Peyer's patch (tissue), 4 donors: ENCODE measurements around the gene NCK2.

Experiments used
- CTCF ChIP-seq, 6 experiments: fragments of 450-650 bp in 4 of 6; fragments of 200-600 bp in 2 of 6; sonication (generic) in 1 of 6; IDR thresholded peaks; one replicate each; pipeline ENCODE4 v1.5.1; 2017 to 2019; ENCODE audit warnings: antibody characterized with exemption in 6 of 6, mild to moderate bottlenecking in 3 of 6, moderate library complexity in 1 of 6
- POLR2A ChIP-seq, 2 donors: fragments of 450-650 bp; IDR thresholded peaks; one replicate each; pipeline ENCODE4 v1.5.1; 2017; ENCODE audit warnings: antibody characterized with exemption in 2 of 2, mild to moderate bottlenecking in 2 of 2, moderate library complexity in 2 of 2

GRCh38 chr2:105781274-105781978, 36.7 kb downstream of the NCK2 start:
- TF ChIP-seq CTCF (IDR thresholded peaks at IDR 0.05) (no peak), POLR2A (IDR thresholded peaks at IDR 0.05) (no peak)
